Islet precursor cell (in vitro differentiated cells): ENCODE measurements around the gene TMEM238.
A peak's percentile ranks its signal among the peaks of the same experiment; 100 is the strongest.

ENCODE experiments used
- DNase-seq: peaks from one replicate; pipeline ENCODE4 v3.0.0-alpha.2; 2018

TMEM238 gene

DNA sequence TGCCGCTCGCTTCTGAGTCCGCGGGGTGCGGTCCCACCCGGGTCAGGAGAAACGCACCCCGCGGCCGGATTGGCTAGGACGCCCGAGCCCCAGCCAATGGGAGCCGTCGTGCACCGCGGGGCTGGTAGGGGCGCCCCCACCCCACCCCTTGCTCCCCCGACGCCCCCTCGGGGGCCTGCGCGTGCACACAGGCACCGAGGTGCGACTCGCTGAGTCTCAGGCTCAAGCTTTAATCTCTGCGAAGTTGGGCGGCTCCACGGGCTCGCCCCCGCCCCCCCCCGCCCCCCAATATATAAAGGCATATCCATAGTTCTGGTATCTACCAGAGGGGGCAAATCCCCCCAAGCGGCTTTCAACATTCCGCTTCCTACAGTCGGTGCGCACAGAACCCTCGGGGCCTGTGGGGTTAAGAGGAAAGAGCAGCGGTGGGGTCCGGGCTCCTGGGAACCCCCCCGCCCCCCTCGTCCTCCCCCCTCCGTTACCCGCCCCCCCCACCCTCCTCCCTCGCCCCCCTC, 29.3 kb downstream of the TMEM238 start, which contains the start of gene COX6B2:
Gene COX6B2 (minus strand): TSS at position 22 of the 515 bp plus-strand sequence. CDS start 198 bp downstream, outside the sequence.
- DNase-seq, result no peak

GRCh38 chr19:55353803-55354697, 30.0 kb downstream of the TMEM238 start:
- DNase-seq, result peak; percentile 82

DNA sequence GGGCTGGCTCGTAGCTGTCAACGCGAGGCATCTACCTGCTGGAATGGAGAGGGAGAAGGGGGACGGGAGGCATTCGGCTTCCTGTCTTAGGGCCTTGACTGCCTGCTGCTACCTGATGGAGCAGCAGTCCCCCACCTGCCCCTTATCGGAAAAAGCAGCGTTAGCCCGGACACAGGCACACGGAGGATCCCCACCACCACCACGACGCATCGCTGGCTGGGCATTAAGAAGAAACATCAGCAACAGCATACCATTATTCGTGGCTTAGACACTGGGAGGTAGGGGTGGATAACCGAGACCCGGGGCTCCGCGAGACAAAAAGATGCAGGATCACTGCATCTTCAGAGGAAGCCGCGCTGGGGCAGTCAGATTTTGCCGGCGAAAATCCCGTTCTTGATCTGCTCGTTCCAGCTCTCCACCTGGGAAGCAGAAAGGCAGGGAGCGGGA, 30.7 kb downstream of the TMEM238 start:
- DNase-seq, result no peak

DNA sequence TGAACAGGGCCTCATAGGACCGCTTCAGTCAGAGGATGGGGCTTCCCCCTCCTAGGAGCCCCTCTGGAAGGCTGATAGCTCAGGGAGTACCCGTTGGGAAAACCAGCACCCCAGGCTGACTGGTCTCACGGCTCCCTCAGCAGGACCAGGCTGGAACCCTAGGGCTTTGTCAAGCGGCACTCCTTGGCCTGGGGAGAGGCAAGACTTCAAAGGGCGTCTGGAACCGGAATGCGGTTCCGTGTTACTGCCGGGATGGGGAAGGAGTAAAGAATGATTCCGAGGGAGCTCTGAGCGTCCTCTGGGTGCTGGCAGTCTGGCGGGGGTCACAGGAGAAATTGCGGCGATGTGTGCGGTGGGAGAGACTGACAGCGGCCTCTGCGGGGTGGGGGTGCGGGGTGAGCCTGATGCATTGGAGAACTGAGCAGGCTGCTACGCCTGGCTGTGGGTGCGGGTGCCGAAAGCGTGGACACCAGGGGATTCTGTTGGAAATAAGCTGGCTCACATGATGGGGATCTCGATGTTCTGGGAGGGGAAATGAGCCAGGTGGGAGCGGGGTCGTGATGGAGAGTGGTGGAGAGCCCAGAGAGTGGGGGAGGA, 31.4 kb downstream of the TMEM238 start:
- DNase-seq, result no peak

GRCh38 chr19:55352040-55352439, 32.1 kb downstream of the TMEM238 start:
- no peak for DNase-seq

DNA sequence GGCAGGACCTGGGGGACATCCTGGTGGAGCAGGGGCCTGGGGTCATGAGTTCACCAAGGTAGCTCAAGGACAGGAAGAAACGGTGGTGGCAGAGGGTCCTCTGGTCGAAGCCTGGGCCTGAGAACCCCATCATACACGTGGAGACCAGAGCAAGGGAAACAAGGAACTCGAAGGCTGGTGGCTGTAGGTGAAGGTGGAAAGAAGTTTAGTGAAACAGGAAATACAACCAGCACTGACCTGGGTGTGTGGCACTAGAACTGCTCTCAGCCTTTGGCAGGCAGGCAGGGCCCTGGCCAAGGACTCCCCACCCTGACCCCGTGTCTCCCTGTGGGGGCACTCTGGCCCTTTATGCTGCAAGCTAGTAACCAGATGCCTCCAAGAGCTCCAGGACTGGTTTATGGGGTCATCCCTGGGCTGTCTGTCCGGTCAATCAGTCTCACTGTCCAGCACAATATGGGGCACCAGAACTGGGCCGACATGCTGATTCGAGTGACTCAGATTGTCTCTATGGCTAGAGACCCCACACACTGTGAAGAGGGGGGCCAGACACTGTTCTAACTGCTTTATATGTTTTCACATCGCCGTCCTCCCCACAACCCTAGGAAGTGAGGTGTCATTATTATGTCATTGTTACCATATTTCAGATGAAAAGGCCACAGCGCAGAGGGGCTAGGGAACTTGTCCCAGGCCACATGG, 33.3 kb downstream of the TMEM238 start:
- DNase-seq, result no peak

DNA sequence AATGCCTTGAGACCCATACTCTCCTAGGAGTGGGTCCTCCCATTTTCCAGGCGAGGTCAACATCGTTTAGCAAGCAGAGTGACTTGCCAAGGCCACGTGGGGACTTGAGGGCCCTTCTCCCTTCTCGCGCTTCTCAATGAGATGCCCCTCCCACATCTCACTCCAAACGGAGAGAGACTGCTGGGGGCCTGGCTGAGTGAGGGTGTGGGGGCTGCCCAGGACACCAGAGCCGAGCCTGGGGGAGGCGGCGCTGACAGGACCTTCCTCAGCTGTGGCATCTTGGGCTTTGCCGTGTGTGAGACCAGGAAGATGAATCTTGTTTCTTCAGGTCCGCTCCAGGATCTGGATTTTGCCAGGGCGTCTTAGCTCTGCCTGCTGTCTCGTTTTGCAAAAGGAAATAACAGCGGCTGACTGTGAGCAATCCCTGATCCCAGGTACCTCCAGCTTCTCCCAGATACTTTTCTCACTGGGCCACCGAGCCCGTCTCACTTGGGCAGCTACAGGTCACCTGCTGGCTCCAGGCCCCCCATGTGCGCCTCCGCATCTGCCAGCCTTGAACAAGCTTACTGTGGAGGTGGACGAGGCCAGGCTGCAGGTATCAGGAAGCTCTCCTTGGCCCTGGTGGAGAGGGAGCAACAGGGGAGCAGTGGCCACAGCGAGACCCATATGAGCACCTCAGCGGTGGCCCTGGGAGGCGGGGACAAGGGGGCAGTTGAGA, 35.6 kb downstream of the TMEM238 start:
- DNase-seq, result peak; percentile 57

DNA sequence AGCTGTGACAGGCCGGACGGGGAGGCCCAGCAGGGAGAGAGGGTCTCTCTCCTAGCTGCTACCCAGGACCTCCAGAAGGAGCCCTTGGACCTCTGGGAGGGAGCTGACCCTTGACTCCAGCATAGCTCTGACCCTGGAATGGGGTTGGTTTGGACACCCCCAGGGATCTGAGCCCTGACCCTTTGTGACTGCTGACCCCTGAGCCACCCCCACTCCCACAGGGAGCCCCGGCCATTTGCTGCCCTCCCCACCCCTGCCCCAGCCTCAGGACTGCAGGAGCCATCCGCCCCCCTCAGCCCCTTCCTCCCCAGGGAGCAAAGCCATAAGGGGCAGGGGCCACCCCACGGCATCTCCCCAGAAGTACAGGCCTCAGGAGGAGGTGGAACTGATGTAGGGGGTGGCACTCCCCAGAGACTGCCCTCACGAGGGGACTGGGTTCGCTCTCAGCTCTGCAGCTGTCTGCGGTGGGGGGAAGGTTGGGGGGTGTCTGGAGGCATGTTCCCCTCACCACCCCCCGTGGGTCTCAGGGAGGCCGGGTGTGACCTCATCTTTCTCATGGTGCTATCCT, 36.6 kb downstream of the TMEM238 start:
- DNase-seq, result peak; percentile 43

GRCh38 chr19:55346725-55347441, 37.2 kb downstream of the TMEM238 start:
- peak; percentile 48 for DNase-seq

DNA sequence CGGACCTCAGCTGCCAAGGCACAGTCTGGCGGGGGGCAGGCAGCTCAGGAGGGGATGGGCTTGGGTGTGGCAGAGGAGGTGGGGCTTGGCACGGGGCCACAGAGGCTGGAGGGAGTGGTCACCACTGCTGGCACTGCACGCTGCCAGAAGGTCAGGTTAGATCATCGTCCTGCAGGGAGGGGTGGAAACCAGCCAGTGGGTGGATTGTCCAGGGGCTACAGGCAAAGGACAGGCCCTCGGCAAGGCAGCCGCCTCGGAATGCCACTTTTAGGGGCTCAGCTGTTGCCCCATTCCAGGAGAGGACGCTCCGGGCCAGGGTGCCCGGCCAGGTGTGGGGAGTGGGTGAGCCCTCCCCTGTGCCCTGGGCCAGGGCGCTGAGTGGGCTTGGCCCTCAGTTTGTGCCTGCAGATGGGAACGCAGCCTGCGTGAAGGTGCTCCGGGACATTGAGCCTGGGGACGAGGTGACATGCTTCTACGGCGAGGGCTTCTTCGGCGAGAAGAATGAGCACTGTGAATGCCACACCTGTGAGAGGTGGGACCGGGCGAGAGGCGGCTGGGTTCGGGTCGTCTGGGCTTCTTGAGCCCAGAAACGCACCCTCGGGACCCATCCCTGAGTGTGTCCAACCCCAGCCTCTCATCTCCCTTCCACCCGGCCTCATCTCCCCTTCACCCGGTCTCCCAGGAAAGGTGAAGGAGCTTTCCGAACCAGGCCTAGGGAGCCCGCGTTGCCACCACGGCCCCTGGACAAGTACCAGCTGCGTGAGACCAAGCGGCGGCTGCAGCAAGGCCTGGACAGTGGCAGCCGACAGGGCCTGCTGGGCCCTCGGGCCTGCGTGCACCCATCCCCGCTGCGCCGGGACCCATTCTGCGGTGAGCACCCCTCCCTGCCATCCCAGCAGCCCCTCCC, 38.0 kb downstream of the TMEM238 start:
- DNase-seq, result peak; percentile 54

GRCh38 chr19:55345101-55345817, 38.8 kb downstream of the TMEM238 start:
- peak; percentile 37 for DNase-seq

DNA sequence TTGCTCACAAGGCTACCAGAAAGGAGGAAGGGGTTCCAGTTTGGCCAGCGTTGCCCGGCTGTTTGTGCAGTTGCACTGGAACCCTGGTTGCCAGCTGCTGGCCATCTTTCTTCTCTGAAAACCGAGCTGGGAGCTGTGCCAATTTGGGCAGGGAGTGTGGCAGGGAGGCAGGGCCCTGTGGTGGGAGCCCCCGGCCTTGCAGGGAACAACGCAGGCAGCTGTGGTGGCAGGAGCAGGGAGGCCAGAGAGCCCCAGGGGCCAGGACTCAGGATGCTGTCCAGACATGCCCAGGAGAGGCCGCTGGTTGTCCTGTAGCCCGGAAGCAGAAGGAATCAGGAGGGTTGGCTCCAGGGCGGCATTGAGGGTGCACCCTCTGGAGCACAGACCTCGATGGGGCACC, 39.6 kb downstream of the TMEM238 start:
- DNase-seq, result peak; percentile 65

- no peak for DNase-seq
Observed at GRCh38 chr19:55341595-55342531, 42.2 kb downstream of the TMEM238 start.

DNA sequence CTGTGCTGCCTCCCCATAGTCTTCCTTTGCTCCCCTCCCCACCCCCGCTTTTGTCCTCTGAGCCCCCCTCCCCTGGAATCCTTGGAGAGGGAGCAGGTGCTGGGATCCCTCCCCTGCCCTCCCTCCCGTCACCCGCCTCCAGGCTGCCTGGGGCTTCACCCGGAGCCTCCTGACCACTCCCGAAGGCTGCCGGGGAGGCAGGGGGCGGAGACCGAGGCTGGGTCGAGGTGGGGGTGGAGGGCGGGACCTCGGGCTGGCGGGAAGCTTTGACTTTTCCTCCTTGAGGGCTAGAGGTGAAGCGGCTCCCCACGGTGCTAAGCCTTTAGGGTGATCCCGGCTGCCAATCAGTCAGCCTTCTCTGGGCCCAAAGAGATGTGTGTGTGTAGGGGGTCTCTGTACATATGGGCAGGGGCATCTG, 42.9 kb downstream of the TMEM238 start:
- peak; percentile 91 for DNase-seq

GRCh38 chr19:55340784-55341147, 43.3 kb downstream of the TMEM238 start:
- no peak for DNase-seq

DNA sequence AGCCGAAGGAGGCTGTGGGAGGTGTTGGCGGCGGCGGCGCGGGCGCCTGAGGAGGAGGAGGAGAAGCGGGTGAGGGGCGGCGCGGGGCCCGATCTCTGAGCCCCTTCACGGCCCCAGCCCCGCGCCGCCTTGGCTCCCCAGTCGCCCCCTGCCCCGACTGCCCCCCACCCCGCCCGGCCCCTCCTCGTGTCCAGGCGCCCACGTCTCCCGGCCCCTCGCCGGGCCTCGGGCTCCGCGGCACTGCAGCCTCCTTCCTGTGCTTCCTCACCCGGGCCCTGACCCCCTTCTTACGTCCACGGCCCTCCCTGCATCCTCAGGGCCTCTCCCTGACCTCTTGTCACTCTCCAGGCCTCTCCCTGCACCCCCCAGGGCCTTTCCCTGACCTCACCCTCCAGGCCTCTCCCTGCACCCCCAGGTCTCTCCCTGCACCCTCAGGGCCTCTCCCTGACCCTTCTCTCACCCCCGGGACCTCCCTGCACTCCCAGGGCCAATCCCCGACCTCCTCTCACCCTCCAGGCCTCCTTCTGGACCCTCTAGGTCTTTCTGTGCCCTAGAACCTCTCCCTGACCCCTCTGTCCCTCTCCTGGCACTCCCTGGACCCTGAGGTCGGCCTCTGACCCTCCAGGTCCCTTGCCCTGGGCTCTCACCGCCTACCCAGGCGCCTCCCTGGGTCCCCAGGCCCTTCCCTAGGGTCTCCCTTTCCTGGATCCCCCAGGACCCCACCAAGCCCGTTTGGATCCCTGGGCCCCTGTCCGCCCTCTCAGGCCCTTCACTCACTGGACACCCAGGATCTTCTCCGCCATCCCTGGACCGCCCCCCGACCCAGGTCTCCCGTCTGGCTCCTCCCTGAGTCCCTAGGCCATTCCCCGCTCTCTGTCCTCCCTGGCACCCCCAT, 44.0 kb downstream of the TMEM238 start:
- DNase-seq, result peak; percentile 56

DNA sequence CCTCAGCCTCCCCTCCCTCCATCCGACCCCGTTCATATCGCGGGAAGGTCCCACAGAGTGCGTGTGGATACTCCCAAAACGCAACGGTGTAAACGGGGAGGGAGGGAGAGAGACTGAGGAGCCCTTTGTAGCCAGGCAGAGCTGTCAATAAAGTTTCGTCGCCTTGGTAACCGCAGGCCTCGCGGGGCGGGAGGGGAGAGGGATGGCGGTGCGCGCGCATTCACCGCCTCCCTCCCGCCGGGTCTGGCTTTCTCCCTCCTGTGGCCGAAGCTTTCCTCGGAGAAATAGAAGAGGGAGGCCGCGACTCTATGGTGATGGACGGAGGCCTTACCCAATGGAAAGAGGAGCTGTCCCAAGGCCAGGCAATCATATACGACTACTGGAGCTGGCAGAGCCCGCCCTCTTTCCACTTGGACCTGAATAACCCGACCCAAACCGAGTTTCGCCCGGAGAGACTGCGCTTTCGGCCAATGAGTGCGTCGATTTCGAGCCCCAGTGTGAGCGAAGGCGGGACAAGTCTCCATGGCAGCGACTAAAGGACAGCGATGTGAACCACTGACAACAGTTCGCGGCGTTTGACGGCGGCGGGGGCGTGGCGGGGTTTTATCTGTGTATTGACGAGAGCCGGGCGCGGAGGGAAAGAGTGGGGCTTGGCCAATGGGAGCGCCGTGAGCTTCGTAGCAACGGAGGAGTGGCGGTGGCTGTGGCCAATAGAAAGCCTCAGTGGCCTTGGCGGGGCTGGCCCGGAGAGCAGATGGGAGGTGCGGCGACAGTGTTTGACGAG, 44.8 kb downstream of the TMEM238 start, which contains the start of gene KMT5C:
Gene KMT5C (plus strand): TSS at position 772 of the 784 bp plus-strand sequence. CDS start 2,061 bp downstream, outside the sequence.
- peak; percentile 100 for DNase-seq
